Activated CD4-positive, alpha-beta T cell treated with anti-CD3 and anti-CD28 coated beads, Interleukin-2, amount 50 U/mL, for 1 hour (primary cell): ENCODE data around the gene CUL3.
A peak's percentile ranks its signal among the peaks of the same experiment; 100 is the strongest.
"Not testable (repeated sequence)": the region's sequence is repeated elsewhere in the genome, so short reads cannot be mapped to it uniquely, and the experiment has no call there.

Experiments used
- DNase-seq: peaks from one replicate; pipeline ENCODE4 v3.0.0-alpha.2; 2020

CUL3 gene

GRCh38 chr2:224585211-224586088 is at the start of gene CUL3:
Gene CUL3, minus strand, starts transcription at chr2:224585363. Its CDS starts 354 bp downstream, at chr2:224585009.
- DNase-seq = peak; percentile 100

- DNase-seq = no peak
These were observed 45.7 kb upstream of the CUL3 start for GRCh38 chr2:224630659-224631550.

GRCh38 chr2:224628416-224628815 is 43.3 kb upstream of the CUL3 start:
- DNase-seq = no peak

GRCh38 chr2:224626735-224627134 is 41.6 kb upstream of the CUL3 start:
- no peak for DNase-seq

GRCh38 chr2:224613543-224614286 is 28.6 kb upstream of the CUL3 start:
- no peak for DNase-seq

- no peak for DNase-seq
These were observed 27.4 kb upstream of the CUL3 start for GRCh38 chr2:224612578-224612977.

GRCh38 chr2:224611938-224612337 is 26.8 kb upstream of the CUL3 start:
- DNase-seq = no peak

GRCh38 chr2:224608104-224608503 is 22.9 kb upstream of the CUL3 start:
- no peak for DNase-seq

- DNase-seq = not testable (repeated sequence)
These were observed 18.8 kb upstream of the CUL3 start for GRCh38 chr2:224603746-224604500.

- DNase-seq = not testable (repeated sequence)
These were observed 17.7 kb upstream of the CUL3 start for GRCh38 chr2:224602778-224603375.

- no peak for DNase-seq
These were observed 16.8 kb upstream of the CUL3 start for GRCh38 chr2:224601923-224602322.

GRCh38 chr2:224598678-224599077 is 13.5 kb upstream of the CUL3 start:
- DNase-seq = no peak

GRCh38 chr2:224596289-224596688 is 11.1 kb upstream of the CUL3 start:
- DNase-seq = no peak

- DNase-seq = no peak
These were observed 10.4 kb upstream of the CUL3 start for GRCh38 chr2:224595518-224595917.

- DNase-seq = no peak
These were observed 9.7 kb upstream of the CUL3 start for GRCh38 chr2:224594840-224595239.

GRCh38 chr2:224591220-224591619 is 6.1 kb upstream of the CUL3 start:
- DNase-seq = no peak

- DNase-seq = no peak
These were observed 1.0 kb upstream of the CUL3 start for GRCh38 chr2:224586127-224586695.

- peak; percentile 55 for DNase-seq
These were observed 365 bp downstream of the CUL3 start for GRCh38 chr2:224584785-224585210.

GRCh38 chr2:224584111-224584784 is 915 bp downstream of the CUL3 start:
- DNase-seq = peak; percentile 12

GRCh38 chr2:224583033-224583432 is 2.1 kb downstream of the CUL3 start:
- DNase-seq = not testable (repeated sequence)

- DNase-seq = no peak
These were observed 4.9 kb downstream of the CUL3 start for GRCh38 chr2:224580248-224580647.
